NOMO-1 (cell line): Measurements from ENCODE around the gene ZMYND10.

Experiments
- DNase-seq, 2 experiments: peaks; one replicate each; lab custom pipeline; 2025; ENCODE audit not compliant: unreplicated experiment in 2 of 2; lab: John Stamatoyannopoulos, UW

The ZMYND10 gene

GRCh38 chr3:50327129-50327528, 18.4 kb downstream of the ZMYND10 start:
- no peak for DNase-seq

GRCh38 chr3:50326182-50326541, 19.4 kb downstream of the ZMYND10 start:
- no peak for DNase-seq

DNA sequence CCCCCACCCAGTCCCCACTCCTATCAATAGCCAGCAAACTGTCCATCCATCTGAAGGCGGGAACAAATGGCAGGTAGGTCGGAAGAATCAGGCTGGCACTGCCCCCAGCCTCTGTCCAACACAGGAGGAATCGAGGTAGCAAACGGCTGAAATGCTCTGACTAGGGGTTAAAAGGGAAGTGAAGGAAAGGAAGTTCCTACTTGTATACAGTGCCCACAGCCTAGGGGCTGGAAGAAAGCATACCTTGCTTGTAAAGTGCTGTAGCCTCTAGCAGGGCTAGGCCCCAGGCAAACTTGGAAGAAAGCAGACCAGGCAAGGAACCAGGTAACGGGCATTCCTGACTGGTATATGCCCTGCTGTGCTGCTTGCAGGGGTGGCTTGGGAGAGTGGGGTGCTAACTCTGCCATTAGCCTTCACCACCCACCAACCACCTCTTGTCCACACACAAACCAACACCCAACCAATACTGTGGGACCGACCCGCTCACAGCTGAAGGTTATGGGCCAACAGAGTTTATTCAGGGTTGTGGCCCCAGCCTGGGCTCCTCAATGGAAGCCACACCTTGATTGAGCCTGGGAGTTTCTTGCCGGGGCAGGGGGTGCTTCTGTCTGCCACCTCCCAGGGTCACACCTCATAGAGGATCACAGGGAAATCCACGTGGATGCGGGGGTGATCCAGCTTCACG, 19.9 kb downstream of the ZMYND10 start:
- no peak for DNase-seq

DNA sequence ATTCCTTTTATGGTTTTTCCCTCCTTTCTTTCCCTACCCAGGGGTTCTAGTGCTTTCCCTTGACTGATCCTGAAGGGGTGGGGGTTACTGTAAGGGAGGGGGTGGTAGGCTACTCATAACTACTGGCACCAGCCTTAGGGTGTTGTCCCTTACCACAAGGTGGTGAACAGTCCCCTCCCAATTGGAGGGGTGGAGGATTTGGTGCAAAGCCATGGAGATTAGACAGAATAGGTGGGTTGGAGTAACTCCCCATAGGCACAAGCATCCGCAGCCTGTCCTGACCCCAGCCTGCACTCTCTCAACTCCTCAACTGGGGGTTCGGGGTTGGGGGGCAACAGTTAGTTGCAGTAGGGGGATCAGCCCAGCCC, 20.4 kb downstream of the ZMYND10 start:
- DNase-seq: no peak

DNA sequence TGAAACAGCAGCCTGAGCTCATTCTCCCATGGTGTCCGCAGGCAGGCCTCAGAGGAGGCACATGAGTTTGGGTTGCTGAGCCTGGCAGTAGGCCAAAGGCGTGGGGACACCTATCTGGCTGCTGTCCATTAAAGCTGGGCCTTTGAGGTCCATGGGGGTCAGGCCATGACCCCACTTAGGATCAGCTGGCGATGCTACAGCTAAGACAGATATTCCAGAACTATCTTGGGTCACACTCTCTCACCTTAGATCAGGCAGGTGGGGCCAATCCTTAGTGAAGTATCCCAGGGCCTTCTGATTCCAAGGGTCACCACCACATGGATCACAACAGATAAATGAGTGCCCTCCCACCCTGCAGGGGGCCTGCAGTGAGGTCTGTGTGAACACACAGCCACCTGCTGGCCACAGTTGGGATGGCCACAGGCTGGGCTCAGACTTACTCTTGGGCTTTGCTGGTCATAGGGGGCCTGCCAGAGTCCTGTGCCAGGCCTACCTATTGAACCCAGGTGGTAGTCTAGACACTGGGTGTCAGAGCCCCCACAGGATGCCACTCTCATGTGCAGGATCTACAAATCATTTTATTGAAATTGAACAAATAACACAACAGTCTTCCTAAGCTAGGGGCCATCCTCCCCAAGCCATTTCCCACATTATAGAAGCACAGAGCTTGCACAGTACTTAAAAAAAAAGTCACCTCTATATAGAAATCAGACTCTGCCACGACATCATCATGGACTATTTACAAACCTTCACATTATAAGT, 21.0 kb downstream of the ZMYND10 start:
- peak; percentile 4 to 52 for DNase-seq

GRCh38 chr3:50323614-50324199, 21.8 kb downstream of the ZMYND10 start:
- no peak for DNase-seq

DNA sequence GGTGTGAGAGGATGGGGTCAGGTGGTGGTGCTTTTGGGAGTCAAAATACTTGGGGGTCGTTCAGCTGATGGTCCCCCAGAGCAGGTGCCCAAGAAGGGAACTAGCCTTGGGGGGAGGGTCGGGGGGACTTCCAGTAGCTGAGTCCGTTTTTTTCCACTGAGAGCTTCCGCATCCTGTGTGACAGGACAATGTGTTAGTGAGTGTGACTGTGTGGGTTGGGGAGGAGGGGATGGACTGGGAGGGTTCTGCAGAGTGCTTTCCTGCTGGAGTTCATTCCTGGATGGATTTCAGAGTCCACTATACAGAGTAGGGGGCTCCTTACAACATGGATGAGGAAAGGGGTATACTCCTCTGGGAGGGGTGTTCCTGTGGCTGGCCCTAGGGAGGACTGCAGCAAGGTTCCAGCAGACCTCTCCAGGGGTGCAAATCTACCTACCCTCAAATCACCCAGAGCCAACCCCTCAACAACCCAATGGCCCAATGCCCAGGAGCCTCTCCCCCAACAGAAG, 22.4 kb downstream of the ZMYND10 start:
- DNase-seq: no peak

- DNase-seq: no peak
Observed at GRCh38 chr3:50322386-50323091, 23.0 kb downstream of the ZMYND10 start, which contains the start of gene HYAL2. Gene HYAL2, minus strand, starts transcription at chr3:50322745. Its CDS starts 2,256 bp downstream, at chr3:50320489.

GRCh38 chr3:50322115-50322385, 23.5 kb downstream of the ZMYND10 start:
- DNase-seq: no peak

GRCh38 chr3:50321336-50322114, 24.0 kb downstream of the ZMYND10 start:
- DNase-seq: peak; percentile 84 to 90

DNA sequence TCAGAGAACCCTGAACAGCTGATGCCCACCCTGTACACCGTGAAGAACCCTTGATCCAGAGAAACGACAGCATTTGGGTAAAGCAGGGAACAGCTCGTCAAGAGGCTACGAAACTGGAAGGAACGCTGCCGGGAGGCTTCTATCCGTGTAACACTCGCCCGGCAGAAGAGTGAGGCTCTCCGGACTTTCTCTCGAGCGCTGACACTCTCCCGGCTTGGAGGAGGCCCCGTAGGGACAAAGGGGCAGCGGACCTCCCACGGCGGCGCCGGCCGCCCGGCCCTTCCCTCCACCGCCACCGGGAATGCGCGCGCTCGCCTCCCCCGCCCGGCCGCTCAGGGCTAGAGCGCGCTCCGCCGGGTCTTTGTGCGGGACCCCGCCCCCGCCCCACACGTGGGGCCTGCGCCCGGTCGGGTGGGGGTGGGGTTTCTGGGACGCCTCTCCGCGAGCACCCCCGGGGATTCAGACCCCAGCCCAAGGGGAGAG, 24.6 kb downstream of the ZMYND10 start:
- peak; percentile 43 to 49 for DNase-seq

- no peak for DNase-seq
Observed at GRCh38 chr3:50319894-50320625, 25.5 kb downstream of the ZMYND10 start.

DNA sequence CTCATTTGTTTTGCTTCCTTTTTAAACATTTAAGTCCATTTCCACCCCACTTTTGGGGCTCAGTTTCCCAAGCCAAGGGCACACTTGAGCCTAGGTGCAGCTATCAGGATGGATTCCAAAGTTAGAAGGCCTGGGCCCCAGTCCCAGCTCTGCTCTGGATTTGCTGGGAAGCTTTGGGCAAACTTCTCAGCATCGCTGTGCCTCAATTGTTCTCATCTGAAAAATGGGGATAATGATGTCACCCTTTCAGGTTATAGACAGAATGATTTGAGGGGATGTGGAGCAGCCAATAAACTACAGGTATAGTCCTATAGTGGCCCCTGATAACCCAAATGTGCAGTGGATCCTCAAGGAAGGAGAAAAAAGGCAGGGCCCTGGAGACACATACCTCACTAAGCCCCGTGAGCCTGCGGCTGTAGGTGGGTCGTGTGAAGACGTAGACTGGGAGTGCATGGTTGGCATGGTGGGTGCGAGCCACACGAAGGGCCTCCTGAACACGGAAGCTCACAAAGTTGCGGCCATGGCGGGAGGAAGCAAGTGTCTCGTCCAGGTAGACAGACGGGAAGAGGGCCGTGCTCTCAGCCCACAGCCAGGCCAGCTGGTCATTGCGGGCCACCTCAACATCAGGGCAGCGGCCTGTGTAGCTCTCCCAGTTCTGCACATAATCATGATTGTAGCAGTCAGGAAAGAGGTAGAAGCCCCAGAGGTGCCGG, 26.2 kb downstream of the ZMYND10 start:
- DNase-seq: no peak

- DNase-seq: no peak
Observed at GRCh38 chr3:50318615-50319014, 26.9 kb downstream of the ZMYND10 start.

DNA sequence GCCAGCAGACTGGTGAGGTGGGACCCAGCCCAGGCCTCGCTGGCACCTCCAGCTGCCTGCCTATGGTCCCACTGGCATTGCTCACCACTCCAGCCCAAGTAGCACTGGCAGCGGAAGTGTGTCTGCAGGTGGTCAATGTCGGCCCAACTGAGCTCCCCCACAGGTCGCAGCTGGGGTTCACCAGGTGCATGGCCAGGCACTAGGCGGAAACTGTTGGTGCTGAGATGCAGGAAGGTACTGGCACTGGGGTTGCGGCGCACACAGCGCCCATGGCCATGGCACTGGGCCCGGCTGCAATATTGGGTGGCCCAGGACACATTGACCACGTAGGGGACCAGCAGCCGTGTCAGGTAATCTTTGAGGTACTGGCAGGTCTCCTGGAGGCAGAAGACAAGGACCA, 27.4 kb downstream of the ZMYND10 start:
- DNase-seq: no peak

GRCh38 chr3:50317300-50317699, 28.2 kb downstream of the ZMYND10 start:
- DNase-seq: no peak

GRCh38 chr3:50316657-50317242, 28.8 kb downstream of the ZMYND10 start:
- no peak for DNase-seq

GRCh38 chr3:50314816-50315215, 30.7 kb downstream of the ZMYND10 start:
- DNase-seq: no peak

DNA sequence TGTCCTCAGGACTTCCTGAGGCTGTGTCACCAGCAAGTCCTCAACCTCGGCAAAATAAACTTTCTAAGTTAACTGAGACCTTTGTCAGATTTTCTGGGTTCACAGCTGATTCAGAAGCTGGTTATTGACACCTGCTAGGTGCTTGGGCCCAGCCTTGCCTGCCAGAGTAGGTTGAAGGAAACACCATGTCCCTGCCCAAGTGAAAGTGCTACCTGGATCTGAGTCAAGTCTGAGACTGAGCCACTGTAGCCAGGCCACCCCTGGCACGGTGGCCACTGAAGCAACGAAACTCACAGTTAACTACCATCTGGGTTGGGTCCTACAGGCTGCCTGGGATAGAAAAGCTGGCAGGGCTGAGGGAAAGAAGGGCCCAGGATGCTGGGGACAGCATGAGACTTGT, 31.2 kb downstream of the ZMYND10 start:
- no peak for DNase-seq
